Heart left ventricle (tissue), 13 donors: ENCODE data around the gene GIGYF1.

Source experiments
- POLR2A ChIP-seq, 2 donors: fragments of 450-650 bp; IDR thresholded peaks; one replicate each; pipeline ENCODE4 v1.6.1; 2017; ENCODE audit warnings: antibody characterized with exemption in 2 of 2, mild to moderate bottlenecking in 2 of 2, moderate library complexity in 2 of 2
- TF ChIP-seq, protein P1 (sequence below), 12 donors: fragments of 200-600 bp; sonication (generic) in 4 of 12; IDR thresholded peaks; one replicate each; pipeline versions ENCODE4 v1.5.0 to v1.8.0; 2018 to 2022; ENCODE audit warnings: antibody characterized with exemption in 12 of 12, mild to moderate bottlenecking in 5 of 12
- donor health status: ischemic (EF 13 %, LVEDD 7.1; RV severe dilation, severe dysfunction).
- donor health status: DM: no; HTN: yes; CAD: no.
- donor health status: DM: no; HTN: no; CAD: no.
- donor health status: ischemic (EF 25% LVEDD 6.9; RV normal size, moderate dysfunction).
- donor health status: ischemic (EF 25% LVEDD 5.7; RV mildly dilated, moderate dysfunction).
- donor health status: ischemic (EF 35%, LVEDD 5.7; RV mildly dilated, moderate dysfunction).
- donor health status: nonischemic (EF 11% LVEDD 7.7; RV severe dilation, severe dysfunction).
- donor health status: DM: yes; HTN: yes; CAD: no.
- donor health status: PGD.
- donor health status: ischemic (EF 29% LVEDD 5.4; RV normal size, mild dysfunction).
- donor health status: nonischemic (EF 23%, LVEDD 6.1; RV moderate dilation, normal function).

DNA sequence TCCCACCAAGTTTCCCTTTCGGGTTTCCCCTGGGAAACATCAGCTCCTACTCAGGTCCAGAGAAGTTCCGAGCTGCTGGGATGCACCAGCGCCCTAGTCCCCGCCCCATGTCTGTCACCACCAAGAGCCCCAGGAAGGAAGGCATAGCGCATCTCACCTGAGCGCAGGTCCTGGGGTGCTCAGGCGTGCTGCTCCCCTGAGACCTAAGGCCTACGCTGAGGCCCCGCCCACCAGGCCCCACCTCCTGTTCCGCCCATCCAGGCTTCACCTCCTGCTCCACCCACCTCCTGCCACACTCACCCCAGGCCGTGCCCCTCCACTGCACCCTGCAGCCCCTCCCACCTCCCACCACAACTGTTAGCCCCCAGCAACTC lies 51.5 kb downstream of the GIGYF1 start:
- TF ChIP-seq, protein P1, sequence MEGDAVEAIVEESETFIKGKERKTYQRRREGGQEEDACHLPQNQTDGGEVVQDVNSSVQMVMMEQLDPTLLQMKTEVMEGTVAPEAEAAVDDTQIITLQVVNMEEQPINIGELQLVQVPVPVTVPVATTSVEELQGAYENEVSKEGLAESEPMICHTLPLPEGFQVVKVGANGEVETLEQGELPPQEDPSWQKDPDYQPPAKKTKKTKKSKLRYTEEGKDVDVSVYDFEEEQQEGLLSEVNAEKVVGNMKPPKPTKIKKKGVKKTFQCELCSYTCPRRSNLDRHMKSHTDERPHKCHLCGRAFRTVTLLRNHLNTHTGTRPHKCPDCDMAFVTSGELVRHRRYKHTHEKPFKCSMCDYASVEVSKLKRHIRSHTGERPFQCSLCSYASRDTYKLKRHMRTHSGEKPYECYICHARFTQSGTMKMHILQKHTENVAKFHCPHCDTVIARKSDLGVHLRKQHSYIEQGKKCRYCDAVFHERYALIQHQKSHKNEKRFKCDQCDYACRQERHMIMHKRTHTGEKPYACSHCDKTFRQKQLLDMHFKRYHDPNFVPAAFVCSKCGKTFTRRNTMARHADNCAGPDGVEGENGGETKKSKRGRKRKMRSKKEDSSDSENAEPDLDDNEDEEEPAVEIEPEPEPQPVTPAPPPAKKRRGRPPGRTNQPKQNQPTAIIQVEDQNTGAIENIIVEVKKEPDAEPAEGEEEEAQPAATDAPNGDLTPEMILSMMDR (IDR thresholded peaks at IDR 0.05): no peak
- TF ChIP-seq POLR2A (IDR thresholded peaks at IDR 0.05): no peak
